Sigmoid colon (tissue), 4 donors: ENCODE measurements around the gene XRN2.

Source experiments
- CTCF ChIP-seq, 4 experiments: fragments of 450-650 bp in 3 of 4; fragments of 200-600 bp in 1 of 4; IDR thresholded peaks; one replicate each; pipeline ENCODE4 v1.5.1; 2016 to 2019; ENCODE audit warnings: antibody characterized with exemption in 4 of 4, mild to moderate bottlenecking in 3 of 4, moderate library complexity in 2 of 4
- EP300 ChIP-seq, 4 donors: sonication (generic); formaldehyde crosslinking; IDR thresholded peaks; one replicate each; pipeline ENCODE4 v1.6.1; 2017; ENCODE audit warnings: antibody characterized with exemption in 4 of 4
- POLR2A ChIP-seq, 2 donors: fragments of 450-650 bp; IDR thresholded peaks; one replicate each; pipeline ENCODE4 v1.6.1; 2016; ENCODE audit warnings: antibody characterized with exemption in 2 of 2, mild to moderate bottlenecking in 2 of 2, moderate library complexity in 2 of 2
- POLR2AphosphoS5 ChIP-seq, 4 donors: sonication (generic); formaldehyde crosslinking; IDR thresholded peaks; one replicate each; pipeline ENCODE4 v1.6.1; 2017; ENCODE audit warnings: antibody characterized with exemption in 4 of 4

GRCh38 chr20:21278829-21279228 lies 24.3 kb upstream of the XRN2 start:
- TF ChIP-seq CTCF (IDR thresholded peaks at IDR 0.05) (no peak), EP300 (IDR thresholded peaks at IDR 0.05) (no peak), POLR2AphosphoS5 (IDR thresholded peaks at IDR 0.05) (no peak), POLR2A (IDR thresholded peaks at IDR 0.05) (no peak)
